Parathyroid adenoma (tissue), 2 donors: Measurements from ENCODE around the gene ABCC4.

Experiments
- H2AFZ ChIP-seq: fragments of 300-600 bp; sonication (generic); one replicate; pipeline ENCODE4 v1.7.0; 2017; ENCODE audit warnings: antibody characterized with exemption, mild to moderate bottlenecking
- H3K27ac ChIP-seq: fragments of 300-600 bp; sonication (generic); one replicate; pipeline ENCODE4 v1.7.0; 2017
- H3K27me3 ChIP-seq: fragments of 300-600 bp; sonication (generic); one replicate; pipeline ENCODE4 v1.7.0; 2017; ENCODE audit warnings: low read length; ENCODE audit not compliant: control insufficient read depth, insufficient read depth
- H3K36me3 ChIP-seq: fragments of 300-600 bp; sonication (generic); one replicate; pipeline ENCODE4 v1.7.0; 2017; ENCODE audit warnings: low read length; ENCODE audit not compliant: control insufficient read depth, insufficient read depth
- H3K4me1 ChIP-seq: fragments of 300-600 bp; sonication (generic); one replicate; pipeline ENCODE4 v1.7.0; 2017; ENCODE audit warnings: control low read depth
- H3K4me2 ChIP-seq: fragments of 300-600 bp; sonication (generic); one replicate; pipeline ENCODE4 v1.7.0; 2017; ENCODE audit warnings: low read length
- H3K4me3 ChIP-seq: fragments of 300-600 bp; sonication (generic); one replicate; pipeline ENCODE4 v1.7.0; 2017; ENCODE audit warnings: low read depth, low read length
- H3K79me2 ChIP-seq: fragments of 300-600 bp; sonication (generic); one replicate; pipeline ENCODE4 v1.7.0; 2017; ENCODE audit warnings: control low read depth
- H3K9ac ChIP-seq: fragments of 300-600 bp; sonication (generic); one replicate; pipeline ENCODE4 v1.7.0; 2017; ENCODE audit warnings: mild to moderate bottlenecking
- H3K9me3 ChIP-seq: fragments of 300-600 bp; sonication (generic); one replicate; pipeline ENCODE4 v1.7.0; 2017; ENCODE audit warnings: low read length; ENCODE audit not compliant: control insufficient read depth
- CTCF ChIP-seq: fragments of 300-600 bp; sonication (generic); IDR thresholded peaks from one replicate; pipeline ENCODE4 v1.7.0; 2017; ENCODE audit warnings: antibody characterized with exemption, mild to moderate bottlenecking
- donor health status: primary hyperparathyroidism.

Gene ABCC4

GRCh38 chr13:95003019-95003813, 298.0 kb downstream of the ABCC4 start:
- peak overlapping the region; percentile 72 for H2AFZ ChIP-seq
- no peak overlapping the region for H3K27ac ChIP-seq
- H3K9ac ChIP-seq: no peak overlapping the region
- no peak for TF ChIP-seq CTCF
- no peaks in the 10 kb centered on the region for H3K4me1 ChIP-seq
- peak overlapping the region; percentile 61 for H3K4me2 ChIP-seq
- H3K27me3 ChIP-seq: no peaks in the 10 kb centered on the region
- H3K9me3 ChIP-seq: no peaks in the 10 kb centered on the region
- no peaks in the 10 kb centered on the region for H3K36me3 ChIP-seq
- H3K4me3 ChIP-seq: no peak overlapping the region
- no peaks in the 10 kb centered on the region for H3K79me2 ChIP-seq

- H3K36me3 ChIP-seq: no peaks in the 10 kb centered on the region
- no peak overlapping the region for H3K4me2 ChIP-seq
- no peaks in the 10 kb centered on the region for H3K9me3 ChIP-seq
- H3K9ac ChIP-seq: no peak overlapping the region
- H3K4me3 ChIP-seq: no peak overlapping the region
- no peaks in the 10 kb centered on the region for H3K79me2 ChIP-seq
- no peaks in the 10 kb centered on the region for H3K4me1 ChIP-seq
- H2AFZ ChIP-seq: no peak overlapping the region
- TF ChIP-seq CTCF: no peak
- H3K27me3 ChIP-seq: no peaks in the 10 kb centered on the region
- H3K27ac ChIP-seq: no peak overlapping the region
These were observed 299.1 kb downstream of the ABCC4 start for GRCh38 chr13:95002126-95002525.

GRCh38 chr13:94999871-95000270, 301.4 kb downstream of the ABCC4 start:
- Histone ChIP-seq H3K36me3 (no peaks in the 10 kb centered on the region), H2AFZ (no peak overlapping the region), H3K9me3 (no peaks in the 10 kb centered on the region), H3K27me3 (no peaks in the 10 kb centered on the region), H3K4me1 (no peaks in the 10 kb centered on the region), H3K27ac (no peak overlapping the region), H3K9ac (no peak overlapping the region), H3K4me2 (no peak overlapping the region), H3K79me2 (no peaks in the 10 kb centered on the region), H3K4me3 (no peak overlapping the region)
- TF ChIP-seq CTCF: no peak

- no peak overlapping the region for H3K9ac ChIP-seq
- no peaks in the 10 kb centered on the region for H3K27me3 ChIP-seq
- H3K4me2 ChIP-seq: no peak overlapping the region
- H3K9me3 ChIP-seq: no peaks in the 10 kb centered on the region
- H3K4me3 ChIP-seq: no peak overlapping the region
- no peaks in the 10 kb centered on the region for H3K4me1 ChIP-seq
- TF ChIP-seq CTCF: no peak
- no peak overlapping the region for H3K27ac ChIP-seq
- no peaks in the 10 kb centered on the region for H3K36me3 ChIP-seq
- H2AFZ ChIP-seq: no peak overlapping the region
- H3K79me2 ChIP-seq: no peaks in the 10 kb centered on the region
These were observed 304.1 kb downstream of the ABCC4 start for GRCh38 chr13:94997126-94997525.

- H3K9ac ChIP-seq: no peak overlapping the region
- no peak for TF ChIP-seq CTCF
- H3K36me3 ChIP-seq: no peaks in the 10 kb centered on the region
- H3K4me2 ChIP-seq: no peak overlapping the region
- no peak overlapping the region for H3K4me3 ChIP-seq
- no peaks in the 10 kb centered on the region for H3K79me2 ChIP-seq
- H3K27me3 ChIP-seq: no peaks in the 10 kb centered on the region
- no peak overlapping the region for H2AFZ ChIP-seq
- no peaks in the 10 kb centered on the region for H3K9me3 ChIP-seq
- H3K4me1 ChIP-seq: no peaks in the 10 kb centered on the region
- no peak overlapping the region for H3K27ac ChIP-seq
These were observed 304.8 kb downstream of the ABCC4 start for GRCh38 chr13:94996445-94996844.
